Spleen (tissue), 11 donors: ENCODE measurements around the gene FGF5. TPM values are rescaled to one million over a fixed set of nuclear protein-coding genes. Genes with fewer than 3 reads are reported as not detected.

ENCODE experiments used
- DNase-seq: peaks from one replicate; pipeline ENCODE4 v3.0.0-alpha.2; 2020
- H3K27ac ChIP-seq, 8 donors: fragments of 200-600 bp; sonication (generic) in 7 of 8; 1 replicate in 4 of 8; 2 replicates in 4 of 8; pipeline versions ENCODE4 v1.5.0 to v1.8.0; 2016 to 2021; ENCODE audit warnings: inconsistent platforms in 4 of 8, mild to moderate bottlenecking in 4 of 8, moderate library complexity in 1 of 8
- H3K27me3 ChIP-seq, 7 donors: fragments of 200-600 bp; sonication (generic) in 6 of 7; replicated peaks in 1 of 7; 1 replicate in 4 of 7; 2 replicates in 3 of 7; pipeline versions ENCODE4 v1.5.0 to v1.8.0; 2016 to 2021; ENCODE audit warnings: inconsistent platforms in 3 of 7, mild to moderate bottlenecking in 1 of 7
- H3K36me3 ChIP-seq, 6 donors: fragments of 200-600 bp; sonication (generic) in 5 of 6; 1 replicate in 4 of 6; 2 replicates in 2 of 6; pipeline versions ENCODE4 v1.5.0 to v1.8.0; 2016 to 2021; ENCODE audit warnings: inconsistent platforms in 2 of 6
- H3K4me1 ChIP-seq, 6 donors: fragments of 200-600 bp; sonication (generic) in 5 of 6; 1 replicate in 3 of 6; 2 replicates in 3 of 6; pipeline versions ENCODE4 v1.5.0 to v1.8.0; 2016 to 2021; ENCODE audit warnings: inconsistent platforms in 3 of 6
- H3K4me3 ChIP-seq, 8 donors: fragments of 200-600 bp; sonication (generic) in 7 of 8; 1 replicate in 4 of 8; 2 replicates in 4 of 8; pipeline versions ENCODE4 v1.5.0 to v1.8.0; 2016 to 2021; ENCODE audit warnings: inconsistent platforms in 4 of 8, mild to moderate bottlenecking in 4 of 8, moderate library complexity in 2 of 8
- H3K9me3 ChIP-seq, 8 donors: fragments of 200-600 bp; sonication (generic) in 7 of 8; 1 replicate in 4 of 8; 2 replicates in 4 of 8; pipeline versions ENCODE4 v1.5.0 to v1.8.0; 2016 to 2021; ENCODE audit warnings: inconsistent platforms in 4 of 8
- CTCF ChIP-seq, 11 experiments: fragments of 200-600 bp in 7 of 11; fragments of 450-650 bp in 4 of 11; sonication (generic) in 4 of 11; IDR thresholded peaks in 8 of 11; conservative IDR thresholded peaks in 3 of 11; 1 replicate in 7 of 11; 2 replicates in 4 of 11; pipeline versions ENCODE4 v1.4.0 to v1.8.0; 2016 to 2021; ENCODE audit warnings: antibody characterized with exemption in 11 of 11, inconsistent platforms in 4 of 11, mild to moderate bottlenecking in 1 of 11
- POLR2A ChIP-seq, 3 donors: fragments of 450-650 bp; IDR thresholded peaks; one replicate each; pipeline ENCODE4 v1.5.1; 2017; ENCODE audit warnings: antibody characterized with exemption in 3 of 3, mild to moderate bottlenecking in 1 of 3
- POLR2AphosphoS5 ChIP-seq, 3 donors: sonication (generic); formaldehyde crosslinking; IDR thresholded peaks; one replicate each; pipeline ENCODE4 v1.5.1; 2017; ENCODE audit warnings: antibody characterized with exemption in 3 of 3
- WGBS, 5 donors: extraction: QIAGEN DNeasy Blood & Tissue Kit in 3 of 5; methylation state at CpG; one replicate each; pipeline versions ENCODE4 v1.1.5 to v1.1.7; 2013 to 2018; 5-methylcytosine and 5-hydroxymethylcytosine counted together
- intact Hi-C: fragments of 100-400 bp; cut with DNase I; formaldehyde crosslinking; loops from one replicate; pipeline ENCODE4 v1.15.0; 2023; ENCODE audit warnings: low total_unique reads
- polyA plus RNA-seq, 3 donors: library from polyadenylated mRNA; stranded (reverse); fragments of 200-250 nt; gene quantifications; one replicate each; pipeline ENCODE4 v1.2.1, GENCODE V29; 2013
- total RNA-seq, 7 donors: library from RNA; depleted of rRNA in 3 of 7; stranded (reverse); fragments of >200 nt in 3 of 7; fragmentation: NEBNext Ultra II Directional in 4 of 7; extraction: Animal tissue kit (Norgen Biotek cat#: 25700) in 4 of 7; gene quantifications; one replicate each; pipeline versions ENCODE4 v1.1.0 to v1.2.1, GENCODE V29; 2016 to 2021
- donor health status: healthy with polysubstance abuse.
- donor health status: DM: no; HTN: no; CAD: no; lungs with moderate emphysema.
- donor health status: DM: no; HTN: no; CAD: no.
- donor health status: Bipolar disorder and iron deficiency.
- donor health status: healthy.
- donor health status: DM: no; HTN: no; CAD: no.
- donor health status: DM: yes; HTN: yes; CAD: no.

Gene FGF5
- total and polyA plus RNA-seq, 10 donors, result 0.06 TPM; not detected in 9

GRCh38 chr4:80225595-80225994, 40.9 kb upstream of the FGF5 start:
- H3K4me3 ChIP-seq, result no peak overlapping the region
- TF ChIP-seq POLR2AphosphoS5 (IDR thresholded peaks at IDR 0.05), result no peak
- TF ChIP-seq CTCF (IDR thresholded peaks at IDR 0.05 in 8 of 11, conservative IDR thresholded peaks at IDR 0.05 in 3 of 11), result no peak
- no peak for TF ChIP-seq POLR2A (IDR thresholded peaks at IDR 0.05)
- WGBS, 5 donors, result 42 to 62% (median 51%) methylated on average over 2 of the region's 2 CpGs
- no peak for DNase-seq
- no peaks in the 10 kb centered on the region for H3K9me3 ChIP-seq
- peaks cover 0 to 15% (median 5%) of the 10 kb centered on the region in 7 donors for H3K27me3 ChIP-seq
- H3K4me1 ChIP-seq, result no peaks in the 10 kb centered on the region
- H3K27ac ChIP-seq, result no peak overlapping the region
- no peaks in the 10 kb centered on the region for H3K36me3 ChIP-seq
- intact Hi-C loops, result no loop called here

GRCh38 chr4:80226094-80226493, 40.4 kb upstream of the FGF5 start:
- H3K27me3 ChIP-seq, result peaks cover 0 to 11% (median 0%) of the 10 kb centered on the region in 7 donors
- no peak for DNase-seq
- H3K4me1 ChIP-seq, result no peaks in the 10 kb centered on the region
- intact Hi-C loops, result no loop called here
- no peak overlapping the region for H3K27ac ChIP-seq
- no peaks in the 10 kb centered on the region for H3K36me3 ChIP-seq
- no peaks in the 10 kb centered on the region for H3K9me3 ChIP-seq
- 30 to 46% (median 38%) methylated on average over 2 of the region's 2 CpGs for WGBS, 5 donors
- TF ChIP-seq POLR2A (IDR thresholded peaks at IDR 0.05) (no peak), CTCF (IDR thresholded peaks at IDR 0.05 in 8 of 11, conservative IDR thresholded peaks at IDR 0.05 in 3 of 11) (no peak), POLR2AphosphoS5 (IDR thresholded peaks at IDR 0.05) (no peak)
- no peak overlapping the region for H3K4me3 ChIP-seq

- H3K27me3 ChIP-seq, result peaks cover 0 to 4% (median 0%) of the 10 kb centered on the region in 7 donors
Observed at GRCh38 chr4:80228460-80228859, 38.0 kb upstream of the FGF5 start.

GRCh38 chr4:80229128-80229527, 37.3 kb upstream of the FGF5 start:
- Histone ChIP-seq H3K27me3 (peaks cover 0 to 4% (median 0%) of the 10 kb centered on the region in 7 donors), H3K27ac (no peak overlapping the region), H3K4me3 (no peak overlapping the region), H3K36me3 (no peaks in the 10 kb centered on the region), H3K4me1 (no peaks in the 10 kb centered on the region), H3K9me3 (no peaks in the 10 kb centered on the region)
- intact Hi-C loops, result no loop called here
- 47 to 61% (median 56%) methylated on average over 2 of the region's 2 CpGs for WGBS, 5 donors
- DNase-seq, result no peak
- TF ChIP-seq CTCF (IDR thresholded peaks at IDR 0.05 in 8 of 11, conservative IDR thresholded peaks at IDR 0.05 in 3 of 11) (no peak), POLR2A (IDR thresholded peaks at IDR 0.05) (no peak), POLR2AphosphoS5 (IDR thresholded peaks at IDR 0.05) (no peak)

More at GRCh38 chr4:80228460-80228859, 38.0 kb upstream of the FGF5 start:
- Histone ChIP-seq H3K27ac (no peak overlapping the region), H3K4me3 (no peak overlapping the region), H3K9me3 (no peaks in the 10 kb centered on the region), H3K36me3 (no peaks in the 10 kb centered on the region), H3K4me1 (no peaks in the 10 kb centered on the region)
- TF ChIP-seq POLR2A (IDR thresholded peaks at IDR 0.05), result no peak
- no peak for TF ChIP-seq CTCF (IDR thresholded peaks at IDR 0.05 in 8 of 11, conservative IDR thresholded peaks at IDR 0.05 in 3 of 11)
- no peak for TF ChIP-seq POLR2AphosphoS5 (IDR thresholded peaks at IDR 0.05)
- DNase-seq, result no peak
- intact Hi-C loops, result no loop called here
